IgD-negative memory B cell (primary cell): ENCODE data around the gene PDZRN3. TPM values are rescaled to one million over a fixed set of nuclear protein-coding genes. Genes with fewer than 3 reads are reported as not detected.

Experiments
- H3K27ac Mint-ChIP-seq, 3 donors: one replicate each; pipeline ENCODE4 v1.8.0; 2020 to 2022; ENCODE audit warnings: mild to moderate bottlenecking in 3 of 3, mixed read lengths in 3 of 3, moderate library complexity in 1 of 3
- H3K27me3 Mint-ChIP-seq: one replicate; pipeline ENCODE4 v1.8.0; 2021; ENCODE audit warnings: mixed read lengths
- H3K36me3 Mint-ChIP-seq: one replicate; pipeline ENCODE4 v1.8.0; 2020; ENCODE audit warnings: mild to moderate bottlenecking, mixed read lengths
- H3K4me1 Mint-ChIP-seq, 3 donors: one replicate each; pipeline ENCODE4 v1.8.0; 2020 to 2022; ENCODE audit warnings: mixed read lengths in 3 of 3, mild to moderate bottlenecking in 1 of 3
- H3K4me3 Mint-ChIP-seq, 4 donors: one replicate each; pipeline ENCODE4 v1.8.0; 2020 to 2022; ENCODE audit warnings: mild to moderate bottlenecking in 4 of 4, mixed read lengths in 4 of 4, moderate library complexity in 3 of 4
- H3K9me3 Mint-ChIP-seq, 3 donors: one replicate each; pipeline ENCODE4 v1.8.0; 2020 to 2021; ENCODE audit warnings: mixed read lengths in 3 of 3, mild to moderate bottlenecking in 1 of 3
- polyA plus RNA-seq: library from polyadenylated mRNA; unstranded; fragments of 300-500 nt; fragmentation: Illumina TruSeq; gene quantifications from one replicate; pipeline ENCODE4 v1.2.3, GENCODE V29; 2021

PDZRN3 gene
- polyA plus RNA-seq, 1 donor from 2014 or later, result not detected

DNA sequence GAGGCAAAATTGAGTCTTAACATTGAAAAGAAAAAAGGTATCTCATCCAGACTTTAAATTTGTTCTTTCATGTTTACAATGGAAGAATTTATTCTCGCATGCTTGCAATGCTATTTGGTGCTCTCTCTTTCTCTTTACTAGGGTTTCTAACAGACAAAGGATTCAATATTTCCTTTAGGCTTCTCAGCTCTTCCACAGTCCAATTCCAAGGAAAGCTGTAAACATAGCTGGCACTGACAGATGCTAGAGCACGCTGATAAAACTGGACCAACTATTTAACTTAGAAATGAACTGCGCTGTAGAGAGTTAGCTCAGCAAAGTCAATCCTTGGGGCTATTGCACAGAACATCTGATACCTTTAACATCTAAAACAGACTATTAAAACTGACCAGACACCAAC, 81.3 kb downstream of the PDZRN3 start:
- Mint-ChIP-seq H3K36me3 (no peaks in the 10 kb centered on the region), H3K9me3 (peaks cover 2 to 3% (median 3%) of the 10 kb centered on the region in 3 donors), H3K27me3 (peaks cover 2% of the 10 kb centered on the region), H3K4me1 (no peaks in the 10 kb centered on the region), H3K4me3 (no peak overlapping the region), H3K27ac (no peak overlapping the region)

DNA sequence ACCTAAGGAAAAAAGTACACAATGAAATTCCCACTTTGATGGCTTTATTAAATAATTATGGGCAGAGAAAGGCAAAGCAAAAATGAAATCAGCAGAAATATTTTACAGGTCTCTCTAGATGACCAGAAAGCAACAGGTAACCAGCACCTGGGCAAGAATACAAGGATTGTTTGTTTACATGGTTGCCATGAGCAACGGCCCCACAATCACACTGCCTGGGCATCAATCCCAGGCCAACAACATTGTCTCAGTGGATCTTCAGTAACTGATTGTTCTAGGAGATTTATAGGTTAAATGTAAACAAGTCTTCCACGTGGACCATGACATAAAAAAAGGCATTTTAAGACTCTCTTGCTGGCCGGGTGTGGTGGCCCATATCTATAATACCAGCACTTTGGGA, 82.6 kb downstream of the PDZRN3 start:
- no peaks in the 10 kb centered on the region for H3K4me1 Mint-ChIP-seq
- H3K27me3 Mint-ChIP-seq, result peaks cover 2% of the 10 kb centered on the region
- H3K9me3 Mint-ChIP-seq, result peaks cover 2 to 3% (median 3%) of the 10 kb centered on the region in 3 donors
- H3K4me3 Mint-ChIP-seq, result no peak overlapping the region
- H3K36me3 Mint-ChIP-seq, result no peaks in the 10 kb centered on the region
- no peak overlapping the region for H3K27ac Mint-ChIP-seq

DNA sequence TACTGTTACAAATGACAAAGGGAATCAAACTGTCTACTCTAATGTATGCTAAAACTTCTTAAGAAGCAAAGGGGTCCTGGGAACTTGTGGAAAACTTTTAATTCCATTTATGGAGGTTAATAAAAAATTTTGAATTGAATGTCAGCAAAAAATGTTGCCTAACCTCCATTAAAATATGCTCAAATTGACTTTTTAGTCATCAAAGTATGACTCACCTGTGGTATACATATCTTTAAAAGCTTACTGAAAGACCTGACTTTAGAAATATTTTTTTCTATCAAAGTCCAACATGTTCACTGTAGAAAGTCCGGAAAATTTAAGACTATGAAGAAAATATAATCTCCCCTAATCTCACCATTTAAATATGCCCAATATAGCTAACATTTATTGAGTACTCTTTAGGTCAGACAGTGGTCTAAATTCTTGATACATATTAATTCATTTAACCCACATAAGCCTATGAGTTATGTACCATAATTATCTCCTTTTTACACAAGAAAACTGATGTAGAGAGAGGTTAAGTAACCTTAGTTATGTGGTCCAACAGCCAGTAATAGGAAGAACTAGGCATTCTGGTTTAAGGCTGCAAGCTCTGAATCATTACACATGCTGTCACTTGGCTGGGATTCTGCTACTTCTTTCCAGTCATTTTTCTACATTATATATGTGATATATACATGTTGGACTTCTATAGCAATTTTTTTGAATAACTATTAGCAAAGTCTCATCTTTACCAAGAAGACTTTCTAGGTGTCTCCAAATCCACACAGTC, 83.6 kb downstream of the PDZRN3 start:
- no peaks in the 10 kb centered on the region for H3K36me3 Mint-ChIP-seq

DNA sequence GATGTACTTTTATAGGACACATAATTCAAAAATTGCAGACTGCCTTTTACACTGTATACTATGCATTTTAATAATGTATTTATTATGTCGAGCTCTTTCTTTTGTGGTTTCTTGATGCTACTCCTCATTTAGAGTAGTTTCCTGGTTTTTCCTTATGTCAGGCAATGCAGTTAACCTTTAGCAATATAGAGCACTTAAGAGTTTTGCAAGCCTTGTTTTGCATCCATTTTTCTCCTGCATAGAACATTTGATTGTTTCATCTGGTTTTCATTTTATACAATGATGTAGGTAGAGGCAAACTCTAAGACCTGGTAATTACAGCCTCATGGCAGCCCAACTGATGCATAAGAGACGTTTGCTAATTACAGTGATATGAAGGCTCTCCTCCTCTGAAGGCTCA, 86.3 kb downstream of the PDZRN3 start:
- Mint-ChIP-seq H3K4me1 (no peaks in the 10 kb centered on the region), H3K27me3 (peaks cover 3% of the 10 kb centered on the region), H3K36me3 (no peaks in the 10 kb centered on the region), H3K4me3 (no peak overlapping the region), H3K27ac (no peak overlapping the region), H3K9me3 (peaks cover 2 to 4% (median 3%) of the 10 kb centered on the region in 3 donors)

More for the DNA sequence above, 83.6 kb downstream of the PDZRN3 start:
- peaks cover 2% of the 10 kb centered on the region for H3K27me3 Mint-ChIP-seq
- H3K4me3 Mint-ChIP-seq, result no peak overlapping the region
- peaks cover 2 to 3% (median 3%) of the 10 kb centered on the region in 3 donors for H3K9me3 Mint-ChIP-seq
- no peaks in the 10 kb centered on the region for H3K4me1 Mint-ChIP-seq
- H3K27ac Mint-ChIP-seq, result no peak overlapping the region

DNA sequence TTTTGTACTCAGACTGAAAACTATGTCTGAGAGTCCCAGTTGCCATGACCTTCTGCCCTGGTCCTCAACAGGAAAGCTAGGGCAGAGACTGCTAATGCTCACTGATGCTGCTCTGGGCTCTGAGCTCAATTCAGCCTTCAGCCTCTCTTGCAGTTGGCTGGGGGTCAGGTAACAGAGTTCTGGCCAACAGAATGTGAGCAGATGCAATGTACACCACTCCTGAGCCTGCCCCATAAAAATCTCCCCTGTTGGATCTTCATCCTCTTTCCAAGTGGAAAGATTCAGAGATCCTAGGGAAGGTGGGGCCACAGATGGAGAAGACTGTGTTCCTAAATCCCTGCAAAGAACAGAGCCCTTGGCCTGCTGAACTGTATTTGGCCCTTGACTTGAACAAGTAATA, 87.8 kb downstream of the PDZRN3 start:
- peaks cover 2% of the 10 kb centered on the region for H3K36me3 Mint-ChIP-seq
- no peaks in the 10 kb centered on the region for H3K4me1 Mint-ChIP-seq
- no peak overlapping the region for H3K4me3 Mint-ChIP-seq

DNA sequence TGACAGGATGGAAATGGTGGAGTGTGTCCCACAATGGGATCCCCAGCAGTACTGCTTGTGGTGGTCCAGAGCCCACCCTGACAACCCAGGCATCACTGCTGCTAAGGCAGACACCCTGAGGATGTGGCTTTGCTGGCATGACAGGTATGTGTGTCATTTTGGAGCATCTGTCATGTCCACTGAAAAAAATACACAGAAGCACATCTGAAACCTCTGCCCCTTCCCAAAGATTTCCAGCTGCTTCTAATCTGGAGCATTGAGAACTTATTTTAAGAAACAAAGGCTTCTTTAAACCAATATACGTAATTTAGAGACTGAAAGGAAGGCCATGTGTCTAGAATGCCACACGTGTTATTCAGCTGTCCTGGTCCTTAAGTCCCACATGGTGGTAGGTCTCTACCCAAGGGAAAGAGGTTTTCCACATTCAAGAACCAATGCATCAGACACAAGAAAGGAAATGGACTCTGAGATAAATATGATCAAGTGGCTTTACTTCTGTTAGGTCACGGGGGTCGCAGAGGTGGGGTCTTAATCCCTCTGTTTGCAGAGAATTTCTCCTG, 88.3 kb downstream of the PDZRN3 start:
- Mint-ChIP-seq H3K27ac (no peak overlapping the region), H3K36me3 (peaks cover 2% of the 10 kb centered on the region), H3K4me3 (no peak overlapping the region), H3K4me1 (no peaks in the 10 kb centered on the region), H3K9me3 (peaks cover 3 to 4% (median 4%) of the 10 kb centered on the region in 3 donors), H3K27me3 (peaks cover 5% of the 10 kb centered on the region)

More for the DNA sequence above, 87.8 kb downstream of the PDZRN3 start:
- H3K27ac Mint-ChIP-seq, result no peak overlapping the region
- peaks cover 3% of the 10 kb centered on the region for H3K27me3 Mint-ChIP-seq
- H3K9me3 Mint-ChIP-seq, result peaks cover 3 to 4% (median 4%) of the 10 kb centered on the region in 3 donors

DNA sequence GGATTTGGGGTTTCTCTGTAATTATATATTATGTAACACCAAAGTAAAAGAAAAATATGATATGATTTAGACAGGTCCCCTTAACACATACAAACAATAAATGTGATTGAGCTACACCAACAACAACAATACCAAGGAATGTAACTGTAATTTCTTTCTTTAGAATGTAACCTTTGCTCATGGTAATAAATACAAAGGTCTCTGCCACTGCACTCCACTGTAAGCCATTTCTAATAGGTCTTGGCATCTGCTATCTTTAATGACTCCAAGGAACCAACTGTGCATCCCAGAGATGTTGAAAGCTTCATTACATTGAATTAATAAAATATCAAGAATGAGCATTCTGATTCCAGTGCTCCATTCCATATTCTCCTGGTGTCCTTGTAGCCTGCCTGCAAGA, 88.8 kb downstream of the PDZRN3 start:
- Mint-ChIP-seq H3K36me3 (peaks cover 2% of the 10 kb centered on the region), H3K4me1 (no peaks in the 10 kb centered on the region), H3K27ac (no peak overlapping the region), H3K27me3 (peaks cover 7% of the 10 kb centered on the region), H3K9me3 (peaks cover 3 to 6% (median 4%) of the 10 kb centered on the region in 3 donors), H3K4me3 (no peak overlapping the region)

DNA sequence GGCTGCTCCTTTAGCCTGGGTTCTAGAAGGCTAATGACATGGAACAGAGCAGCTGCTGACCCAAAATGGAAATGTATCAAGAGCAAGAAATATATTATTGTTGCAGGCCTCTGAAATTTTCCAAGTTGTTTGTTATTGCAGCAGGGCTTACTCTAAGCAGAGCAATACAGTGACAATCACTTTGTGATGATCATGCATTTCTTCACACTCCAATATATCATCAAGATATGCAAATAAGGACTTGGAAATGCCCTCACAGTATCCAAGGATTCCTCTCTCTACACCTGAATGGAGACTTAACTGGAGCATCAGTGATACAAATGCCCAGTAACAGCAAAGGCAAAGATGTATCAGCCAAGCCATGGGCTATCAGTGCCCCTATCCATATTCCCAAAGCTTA, 89.6 kb downstream of the PDZRN3 start:
- H3K27me3 Mint-ChIP-seq, result peaks cover 7% of the 10 kb centered on the region
- H3K36me3 Mint-ChIP-seq, result peaks cover 2% of the 10 kb centered on the region
- H3K4me1 Mint-ChIP-seq, result no peaks in the 10 kb centered on the region
- peaks cover 0 to 4% (median 2%) of the 10 kb centered on the region in 3 donors for H3K9me3 Mint-ChIP-seq
- no peak overlapping the region for H3K4me3 Mint-ChIP-seq
- H3K27ac Mint-ChIP-seq, result no peak overlapping the region

DNA sequence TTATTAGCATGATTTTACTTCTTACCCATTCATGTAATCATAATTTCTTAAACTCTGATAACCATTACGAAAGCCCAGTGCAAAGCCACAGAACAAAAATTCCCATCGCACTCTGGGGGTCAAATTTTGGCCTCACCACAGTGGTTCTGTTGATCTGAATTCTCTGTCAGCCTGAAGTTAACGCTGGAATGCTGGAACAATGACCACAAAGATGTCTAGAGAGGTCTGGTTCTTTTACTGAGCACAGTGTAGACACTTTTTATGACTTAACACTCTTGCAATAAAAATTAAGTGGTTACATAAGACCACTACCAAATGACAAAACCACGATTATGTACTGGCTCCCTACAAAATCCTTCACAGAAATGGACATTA, 94.7 kb downstream of the PDZRN3 start:
- Mint-ChIP-seq H3K4me1 (no peaks in the 10 kb centered on the region), H3K9me3 (peaks cover 2 to 4% (median 3%) of the 10 kb centered on the region in 3 donors), H3K27me3 (peaks cover 7% of the 10 kb centered on the region), H3K4me3 (no peak overlapping the region), H3K36me3 (peaks cover 2% of the 10 kb centered on the region), H3K27ac (no peak overlapping the region)

DNA sequence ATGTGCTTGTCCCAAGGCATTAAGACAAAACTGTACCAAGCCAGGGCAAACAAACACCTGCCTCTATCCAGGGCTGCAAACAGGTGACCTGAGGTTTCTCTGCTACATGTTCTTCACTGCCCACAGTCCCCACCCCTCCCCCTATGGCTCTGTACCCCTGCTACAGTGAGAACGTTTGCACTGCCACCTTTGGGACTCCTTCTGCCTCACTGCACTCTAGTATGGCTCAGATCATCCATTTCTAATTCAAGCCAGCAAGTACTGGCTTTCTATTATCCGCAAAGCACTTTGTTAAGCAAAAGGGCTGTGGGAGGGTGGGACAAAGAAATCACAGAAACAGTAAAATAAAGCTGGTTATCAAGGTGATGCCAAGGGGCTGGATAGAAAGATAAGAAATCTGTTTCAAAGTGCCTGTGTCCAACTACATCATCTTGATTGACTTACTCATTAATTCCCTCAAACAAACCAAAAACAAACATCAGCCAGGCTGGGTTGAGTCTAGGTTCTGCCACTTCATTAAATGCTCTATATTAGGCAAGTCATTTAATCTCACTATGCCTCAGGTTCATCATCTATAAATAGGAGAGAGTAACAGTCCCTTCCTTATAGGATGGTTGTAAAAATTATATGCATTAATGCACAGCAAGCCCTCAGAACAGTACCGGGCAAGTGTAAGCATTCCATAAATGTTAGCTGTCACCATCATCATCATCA, 95.3 kb downstream of the PDZRN3 start:
- no peak overlapping the region for H3K27ac Mint-ChIP-seq
- peaks cover 2 to 4% (median 3%) of the 10 kb centered on the region in 3 donors for H3K9me3 Mint-ChIP-seq
- no peaks in the 10 kb centered on the region for H3K4me1 Mint-ChIP-seq
- no peak overlapping the region for H3K4me3 Mint-ChIP-seq
- peaks cover 7% of the 10 kb centered on the region for H3K27me3 Mint-ChIP-seq
- peaks cover 2% of the 10 kb centered on the region for H3K36me3 Mint-ChIP-seq

DNA sequence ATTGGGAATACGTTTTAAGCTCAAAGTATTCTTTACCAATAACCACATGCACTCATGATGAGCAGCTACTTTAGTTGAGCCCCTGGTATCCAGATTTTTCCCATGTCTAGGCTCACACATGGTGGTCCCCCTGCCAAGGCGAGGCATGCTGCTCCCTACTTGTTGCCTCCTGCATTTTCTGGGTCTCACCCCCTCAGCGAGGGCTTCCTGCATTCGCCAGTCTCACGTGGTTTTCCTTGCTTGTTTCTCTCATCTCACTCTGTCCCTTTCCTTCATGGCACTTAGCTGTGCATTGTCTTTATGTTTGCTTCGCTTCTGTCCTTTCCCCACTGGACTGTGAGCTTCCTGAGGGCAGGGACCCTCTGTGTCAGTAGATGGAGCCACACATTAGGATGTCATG, 99.2 kb downstream of the PDZRN3 start:
- Mint-ChIP-seq H3K36me3 (peaks cover 2% of the 10 kb centered on the region), H3K9me3 (peaks cover 0 to 11% (median 3%) of the 10 kb centered on the region in 3 donors), H3K4me1 (no peaks in the 10 kb centered on the region), H3K27ac (no peak overlapping the region), H3K4me3 (no peak overlapping the region), H3K27me3 (no peaks in the 10 kb centered on the region)

DNA sequence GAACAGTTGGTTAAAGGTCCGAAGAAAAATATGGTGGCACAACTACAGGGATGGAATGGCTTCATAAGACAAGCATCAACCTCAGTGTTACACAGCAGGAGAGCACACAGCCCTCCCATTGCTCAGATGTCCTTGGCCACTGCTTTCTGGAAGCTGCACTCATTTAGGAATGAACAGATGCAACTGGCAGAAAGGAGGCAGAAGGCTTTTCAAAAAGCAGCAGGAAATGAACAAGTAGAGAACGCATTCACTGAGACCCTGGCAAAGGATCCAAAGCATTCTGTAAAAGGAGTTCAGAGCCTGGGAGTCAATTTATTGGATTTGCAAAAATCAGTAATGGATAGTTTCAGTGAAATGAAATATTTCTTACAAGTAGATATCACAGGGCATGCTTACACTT, 101.1 kb downstream of the PDZRN3 start:
- Mint-ChIP-seq H3K4me3 (no peak overlapping the region), H3K36me3 (peaks cover 2% of the 10 kb centered on the region), H3K27ac (no peak overlapping the region), H3K27me3 (no peaks in the 10 kb centered on the region), H3K4me1 (no peaks in the 10 kb centered on the region), H3K9me3 (peaks cover 0 to 11% (median 3%) of the 10 kb centered on the region in 3 donors)

DNA sequence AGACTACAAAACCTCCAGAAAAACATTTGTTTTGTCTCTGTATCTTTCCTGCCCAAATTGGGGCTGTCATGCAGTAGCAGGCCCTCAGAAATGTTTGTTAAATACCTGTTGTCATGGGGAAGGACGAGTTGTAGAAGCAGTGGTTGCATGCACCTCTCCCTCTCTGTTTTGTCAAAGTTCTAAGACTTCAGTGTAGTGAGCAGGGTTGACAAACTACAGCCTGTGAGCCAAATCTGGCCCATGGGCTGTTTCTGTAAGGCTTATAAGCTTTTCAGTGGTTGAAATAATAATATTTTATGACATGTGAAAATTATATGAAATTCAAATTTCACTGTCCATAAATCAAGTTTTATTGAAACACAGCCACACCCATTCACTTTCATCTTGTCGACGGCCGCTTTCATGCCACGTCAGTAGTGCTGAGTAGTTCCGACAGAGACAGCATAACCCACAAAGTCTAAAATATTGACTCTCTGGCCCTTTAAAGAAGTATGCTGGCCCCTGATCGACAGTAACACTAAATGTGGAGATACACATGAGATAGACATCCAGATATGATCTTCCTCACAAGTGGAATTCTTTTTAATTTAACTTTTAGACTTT, 102.9 kb downstream of the PDZRN3 start:
- no peaks in the 10 kb centered on the region for H3K4me1 Mint-ChIP-seq
- peaks cover 2% of the 10 kb centered on the region for H3K36me3 Mint-ChIP-seq
- H3K4me3 Mint-ChIP-seq, result no peak overlapping the region
- no peaks in the 10 kb centered on the region for H3K27me3 Mint-ChIP-seq
- H3K27ac Mint-ChIP-seq, result no peak overlapping the region
- peaks cover 0 to 11% (median 3%) of the 10 kb centered on the region in 3 donors for H3K9me3 Mint-ChIP-seq

DNA sequence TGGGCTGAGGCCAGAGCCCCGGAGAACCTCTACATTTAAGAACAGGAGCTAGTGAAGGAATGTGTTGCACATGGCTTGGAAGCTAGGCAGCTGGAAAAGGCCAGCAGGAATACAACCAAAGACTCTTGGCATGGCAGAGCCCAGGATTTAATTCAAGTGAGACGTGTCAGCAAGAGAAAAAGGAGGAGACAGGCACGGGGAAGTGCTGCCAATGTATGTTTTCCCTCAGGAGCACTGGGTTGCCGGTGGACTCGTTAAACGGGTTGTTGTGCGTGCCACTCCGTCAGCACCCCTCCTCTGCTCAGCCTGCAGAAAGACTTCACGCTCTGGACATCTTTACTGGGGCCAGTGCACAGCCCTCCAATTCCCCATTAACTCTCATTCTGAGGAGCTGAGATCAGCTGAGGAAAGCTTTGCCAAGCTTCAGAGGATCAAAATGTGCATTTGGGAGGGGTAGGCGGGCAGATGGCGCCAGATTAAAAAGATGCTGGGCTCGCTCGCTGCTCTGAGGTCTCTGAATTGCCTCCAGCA, 103.7 kb downstream of the PDZRN3 start:
- Mint-ChIP-seq H3K27me3 (no peaks in the 10 kb centered on the region), H3K36me3 (peaks cover 2% of the 10 kb centered on the region), H3K4me1 (no peaks in the 10 kb centered on the region)

DNA sequence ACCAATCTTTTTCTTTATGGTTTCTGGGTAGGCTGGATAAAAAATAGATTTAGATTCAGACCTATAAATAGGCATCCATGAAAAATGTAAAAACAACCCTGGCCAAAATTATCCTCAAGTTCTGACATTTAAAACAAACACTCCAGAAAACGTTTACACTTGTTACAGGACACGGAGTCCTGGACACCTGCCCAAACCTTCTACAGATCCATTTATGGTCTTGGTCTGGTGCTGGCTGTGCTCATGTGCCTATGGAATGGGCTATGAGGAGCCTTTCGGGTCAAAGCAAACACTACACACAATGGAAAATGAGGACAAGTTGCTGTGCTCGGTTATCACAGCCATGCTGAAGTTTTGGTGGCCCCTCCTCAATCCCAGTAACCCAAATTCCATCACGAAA, 108.1 kb downstream of the PDZRN3 start:
- H3K27ac Mint-ChIP-seq, result no peak overlapping the region
- H3K4me3 Mint-ChIP-seq, result no peak overlapping the region
- H3K9me3 Mint-ChIP-seq, result no peaks in the 10 kb centered on the region
- H3K36me3 Mint-ChIP-seq, result no peaks in the 10 kb centered on the region
- no peaks in the 10 kb centered on the region for H3K4me1 Mint-ChIP-seq
- no peaks in the 10 kb centered on the region for H3K27me3 Mint-ChIP-seq

More for the DNA sequence above, 103.7 kb downstream of the PDZRN3 start:
- H3K9me3 Mint-ChIP-seq, result peaks cover 0 to 11% (median 3%) of the 10 kb centered on the region in 3 donors
- H3K4me3 Mint-ChIP-seq, result no peak overlapping the region
- H3K27ac Mint-ChIP-seq, result no peak overlapping the region
